ENCODE results near the gene TSC22D3.
A peak's percentile ranks its signal among the peaks of the same experiment; 100 is the strongest.
"Not testable (repeated sequence)": the region's sequence is repeated elsewhere in the genome, so short reads cannot be mapped to it uniquely, and the experiment has no call there.

Gene TSC22D3

GRCh38 chrX:107710617-107711391 lies 64.8 kb downstream of the TSC22D3 start:
- peak; percentile 88 for FAIRE-seq

GRCh38 chrX:107709266-107709806 lies 66.3 kb downstream of the TSC22D3 start:
- FAIRE-seq = no peak

- FAIRE-seq = no peak
Measured at GRCh38 chrX:107708762-107709161, 66.8 kb downstream of the TSC22D3 start.

GRCh38 chrX:107707866-107708265 lies 67.7 kb downstream of the TSC22D3 start:
- no peak for FAIRE-seq

- FAIRE-seq = no peak
Measured at GRCh38 chrX:107706309-107706708, 69.3 kb downstream of the TSC22D3 start.

- no peak for FAIRE-seq
Measured at GRCh38 chrX:107704587-107704986, 71.0 kb downstream of the TSC22D3 start.

- FAIRE-seq = no peak
Measured at GRCh38 chrX:107704181-107704580, 71.4 kb downstream of the TSC22D3 start.

GRCh38 chrX:107701493-107702121 lies 74.0 kb downstream of the TSC22D3 start:
- no peak for FAIRE-seq

- FAIRE-seq = no peak
Measured at GRCh38 chrX:107700790-107701189, 74.8 kb downstream of the TSC22D3 start.

- FAIRE-seq = no peak
Measured at GRCh38 chrX:107700317-107700774, 75.2 kb downstream of the TSC22D3 start.

GRCh38 chrX:107699616-107700015 lies 76.0 kb downstream of the TSC22D3 start:
- FAIRE-seq = no peak

- no peak for FAIRE-seq
Measured at GRCh38 chrX:107691024-107691448, 84.6 kb downstream of the TSC22D3 start.

- FAIRE-seq = no peak
Measured at GRCh38 chrX:107687445-107687844, 88.1 kb downstream of the TSC22D3 start.

- FAIRE-seq = no peak
Measured at GRCh38 chrX:107686792-107687191, 88.8 kb downstream of the TSC22D3 start.

GRCh38 chrX:107686026-107686425 lies 89.6 kb downstream of the TSC22D3 start:
- no peak for FAIRE-seq

- FAIRE-seq = not testable (repeated sequence)
Measured at GRCh38 chrX:107685586-107685985, 90.0 kb downstream of the TSC22D3 start.

GRCh38 chrX:107684956-107685385 lies 90.6 kb downstream of the TSC22D3 start:
- no peak for FAIRE-seq

GRCh38 chrX:107683931-107684330 lies 91.7 kb downstream of the TSC22D3 start:
- FAIRE-seq = no peak

GRCh38 chrX:107683124-107683895 lies 92.3 kb downstream of the TSC22D3 start:
- FAIRE-seq = no peak

- FAIRE-seq = no peak
Measured at GRCh38 chrX:107682256-107682655, 93.3 kb downstream of the TSC22D3 start.

- FAIRE-seq = no peak
Measured at GRCh38 chrX:107678957-107679740, 96.4 kb downstream of the TSC22D3 start.

- no peak for FAIRE-seq
Measured at GRCh38 chrX:107677909-107678308, 97.7 kb downstream of the TSC22D3 start.

Data from islet of Langerhans (tissue), 1 donor.